ENCODE results near the gene NAA80. TPM values are rescaled to one million over a fixed set of nuclear protein-coding genes. Genes with fewer than 3 reads are reported as not detected.
A peak's percentile ranks its signal among the peaks of the same experiment; 100 is the strongest.

Gene NAA80
- total RNA-seq, 2 donors from 2014 or later = 9.7 to 12.8 TPM

GRCh38 chr3:50251220-50251619, 48.0 kb downstream of the NAA80 start:
- peaks cover 4% of the 10 kb centered on the region for H3K4me1 ChIP-seq (ENCODE audit: control insufficient read depth, insufficient read depth, low read length)
- no peaks in the 10 kb centered on the region for H3K27me3 ChIP-seq (ENCODE audit: control insufficient read depth, insufficient read depth, low read length, poor library complexity, severe bottlenecking)
- no peak overlapping the region for H3K9ac ChIP-seq (ENCODE audit: extremely low read depth, low read length, poor library complexity, severe bottlenecking)
- peaks cover 25% of the 10 kb centered on the region for H3K36me3 Mint-ChIP-seq (ENCODE audit: low read depth)
- H3K9me3 ChIP-seq (ENCODE audit: control insufficient read depth, low read length) = no peaks in the 10 kb centered on the region
- H3K4me3 ChIP-seq (ENCODE audit: low read length) = no peak overlapping the region
- H3K9me3 Mint-ChIP-seq = no peaks in the 10 kb centered on the region
- H3K4me3 Mint-ChIP-seq = no peak overlapping the region
- H3K27ac Mint-ChIP-seq = peak overlapping the region; percentile 81
- peaks cover 48% of the 10 kb centered on the region for H3K36me3 ChIP-seq (ENCODE audit: control insufficient read depth, insufficient read depth, low read length)
- H3K4me1 Mint-ChIP-seq = peaks cover 14% of the 10 kb centered on the region
- DNase-seq = no peak
- 97 to 98% methylated on average over 7 to 8 of the region's 8 CpGs for WGBS, 2 experiments (ENCODE audit: insufficient coverage in 1 of 2, insufficient read length in 1 of 2)
- TF ChIP-seq CTCF (conservative IDR thresholded peaks at IDR 0.05) = no peak
- H3K27me3 Mint-ChIP-seq (ENCODE audit: insufficient read depth) = no peaks in the 10 kb centered on the region
- no peak overlapping the region for H3K27ac ChIP-seq (ENCODE audit: low read depth, low read length)

DNA sequence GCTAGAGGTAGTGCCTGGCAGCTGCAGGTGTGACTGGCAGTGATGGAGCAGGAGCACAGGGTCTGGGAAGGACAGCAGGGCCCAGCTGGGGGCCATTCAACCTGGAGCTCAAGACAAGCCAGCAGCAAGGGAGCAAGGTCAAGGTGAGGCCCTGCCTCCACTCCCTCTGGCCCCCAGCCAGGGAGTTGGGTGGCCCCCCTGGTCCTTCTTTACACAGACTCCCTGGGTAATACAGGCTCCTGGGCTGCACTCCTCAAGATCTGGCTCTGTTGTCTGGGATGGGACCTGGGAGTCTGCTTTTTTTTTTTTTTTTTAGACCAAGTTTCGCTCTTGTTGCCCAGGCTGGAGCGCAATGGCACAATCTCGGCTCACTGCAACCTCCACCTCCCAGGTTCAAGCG, 48.7 kb downstream of the NAA80 start:
- peaks cover 18% of the 10 kb centered on the region for H3K4me1 Mint-ChIP-seq
- no peaks in the 10 kb centered on the region for H3K9me3 Mint-ChIP-seq
- WGBS, 2 experiments (ENCODE audit: insufficient coverage in 1 of 2, insufficient read length in 1 of 2) = 80 to 94% methylated on average over 2 to 4 of the region's 4 CpGs
- H3K36me3 ChIP-seq (ENCODE audit: control insufficient read depth, insufficient read depth, low read length) = peaks cover 45% of the 10 kb centered on the region
- peaks cover 4% of the 10 kb centered on the region for H3K4me1 ChIP-seq (ENCODE audit: control insufficient read depth, insufficient read depth, low read length)
- no peak for TF ChIP-seq CTCF (conservative IDR thresholded peaks at IDR 0.05)
- peaks cover 22% of the 10 kb centered on the region for H3K36me3 Mint-ChIP-seq (ENCODE audit: low read depth)
- H3K9ac ChIP-seq (ENCODE audit: extremely low read depth, low read length, poor library complexity, severe bottlenecking) = no peak overlapping the region
- H3K27ac Mint-ChIP-seq = no peak overlapping the region
- no peak overlapping the region for H3K4me3 Mint-ChIP-seq
- no peaks in the 10 kb centered on the region for H3K27me3 ChIP-seq (ENCODE audit: control insufficient read depth, insufficient read depth, low read length, poor library complexity, severe bottlenecking)
- no peak overlapping the region for H3K4me3 ChIP-seq (ENCODE audit: low read length)
- H3K27ac ChIP-seq (ENCODE audit: low read depth, low read length) = no peak overlapping the region
- H3K9me3 ChIP-seq (ENCODE audit: control insufficient read depth, low read length) = no peaks in the 10 kb centered on the region
- H3K27me3 Mint-ChIP-seq (ENCODE audit: insufficient read depth) = no peaks in the 10 kb centered on the region
- no peak for DNase-seq

DNA sequence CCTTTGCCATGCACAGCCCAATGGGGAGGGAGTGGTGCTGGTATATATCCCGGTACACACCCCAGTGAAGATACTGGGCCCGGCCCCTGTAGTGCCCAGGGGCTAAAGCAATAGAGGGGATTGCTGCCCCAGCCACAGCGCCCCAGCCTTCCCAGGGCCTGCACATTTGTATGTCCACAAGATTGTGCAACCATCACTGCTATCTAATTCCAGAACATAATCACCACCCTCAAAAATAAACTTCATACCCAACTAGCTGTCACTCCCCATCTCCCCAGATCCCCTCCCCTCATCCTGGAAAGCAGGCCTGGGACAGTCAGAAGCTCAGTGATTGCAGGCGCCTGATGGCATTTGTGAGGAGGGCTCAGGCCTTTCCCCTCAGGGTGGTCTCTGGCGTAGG, 49.7 kb downstream of the NAA80 start:
- H3K4me1 Mint-ChIP-seq = peaks cover 22% of the 10 kb centered on the region
- Histone ChIP-seq H3K36me3 (ENCODE audit: control insufficient read depth, insufficient read depth, low read length) (peaks cover 35% of the 10 kb centered on the region), H3K4me1 (ENCODE audit: control insufficient read depth, insufficient read depth, low read length) (peaks cover 4% of the 10 kb centered on the region), H3K4me3 (ENCODE audit: low read length) (no peak overlapping the region), H3K9me3 (ENCODE audit: control insufficient read depth, low read length) (no peaks in the 10 kb centered on the region), H3K27ac (ENCODE audit: low read depth, low read length) (no peak overlapping the region), H3K27me3 (ENCODE audit: control insufficient read depth, insufficient read depth, low read length, poor library complexity, severe bottlenecking) (no peaks in the 10 kb centered on the region), H3K9ac (ENCODE audit: extremely low read depth, low read length, poor library complexity, severe bottlenecking) (no peak overlapping the region)
- H3K9me3 Mint-ChIP-seq = no peaks in the 10 kb centered on the region
- H3K27ac Mint-ChIP-seq = no peak overlapping the region
- no peak for TF ChIP-seq CTCF (conservative IDR thresholded peaks at IDR 0.05)
- no peak for DNase-seq
- H3K4me3 Mint-ChIP-seq = no peak overlapping the region
- peaks cover 24% of the 10 kb centered on the region for H3K36me3 Mint-ChIP-seq (ENCODE audit: low read depth)
- WGBS, 2 experiments (ENCODE audit: insufficient coverage in 1 of 2, insufficient read length in 1 of 2) = 96 to 100% methylated on average over 3 to 5 of the region's 5 CpGs
- H3K27me3 Mint-ChIP-seq (ENCODE audit: insufficient read depth) = no peaks in the 10 kb centered on the region

Data from endodermal cell (in vitro differentiated cells).